Fibroblast of villous mesenchyme (primary cell): ENCODE measurements around the gene RET. TPM values are rescaled to one million over a fixed set of nuclear protein-coding genes. Genes with fewer than 3 reads are reported as not detected.

ENCODE experiments used
- DNase-seq: peaks from one replicate; pipeline ENCODE4 v3.0.0-alpha.2; 2010; ENCODE audit warnings: low read depth
- H3K4me3 ChIP-seq: 2 replicates; pipeline ENCODE4 v1.5.1; 2011; ENCODE audit warnings: low read depth, mild to moderate bottlenecking, low read length
- CTCF ChIP-seq: IDR thresholded peaks from 2 replicates; pipeline ENCODE4 v1.5.1; 2012; ENCODE audit warnings: low read depth, mild to moderate bottlenecking, low read length; ENCODE audit not compliant: insufficient read depth
- total RNA-seq: library from RNA; depleted of rRNA; stranded (reverse); fragments of >200 nt; gene quantifications from 2 replicates; pipeline ENCODE4 v1.2.3, GENCODE V29; 2012

Gene RET
- total RNA-seq, 1 donor = 0.43 TPM

- no peak for TF ChIP-seq CTCF
- DNase-seq = no peak
- H3K4me3 ChIP-seq = no peak overlapping the region
These were observed 8.8 kb upstream of the RET start for GRCh38 chr10:43068136-43068395.

GRCh38 chr10:43068471-43069210 lies 8.2 kb upstream of the RET start:
- H3K4me3 ChIP-seq = no peak overlapping the region
- no peak for TF ChIP-seq CTCF
- DNase-seq = no peak

GRCh38 chr10:43069211-43069515 lies 7.7 kb upstream of the RET start:
- no peak for DNase-seq
- no peak overlapping the region for H3K4me3 ChIP-seq
- TF ChIP-seq CTCF = no peak

- TF ChIP-seq CTCF = no peak
- no peak for DNase-seq
- no peak overlapping the region for H3K4me3 ChIP-seq
These were observed 7.3 kb upstream of the RET start for GRCh38 chr10:43069579-43069978.

- no peak for DNase-seq
- H3K4me3 ChIP-seq = no peak overlapping the region
- TF ChIP-seq CTCF = no peak
These were observed 6.5 kb upstream of the RET start for GRCh38 chr10:43070121-43071085.

- no peak for TF ChIP-seq CTCF
- DNase-seq = no peak
- H3K4me3 ChIP-seq = no peak overlapping the region
These were observed 4.8 kb upstream of the RET start for GRCh38 chr10:43071865-43072650.
